Measurements from ENCODE around the gene BBS10. TPM values are rescaled to one million over a fixed set of nuclear protein-coding genes. Genes with fewer than 3 reads are reported as not detected.

BBS10 gene
- total RNA-seq (2011; cell fraction: chromatin; rRNA removed; ENCODE audit: low replicate concordance) = 2.8 and 10.1 TPM in 2 replicates
- total RNA-seq (2011; cell fraction: nucleolus; rRNA removed) = 3.0 and 3.3 TPM in 2 replicates
- total RNA-seq (2011; cell fraction: nucleoplasm; rRNA removed) = 5.6 and 11.4 TPM in 2 replicates
- total RNA-seq (2014; rRNA removed) = 4.6 and 4.7 TPM in 2 replicates
- 8.2 and 9.4 TPM in 2 replicates for total RNA-seq (2014; rRNA removed; fragmentation: Illumina TruSeq; extraction: Trizol)
- 6.8 and 7.3 TPM in 2 replicates for total RNA-seq (2015; rRNA removed; fragmentation: Illumina TruSeq; extraction: Trizol)
- 5.9 and 6.1 TPM in 2 replicates for total RNA-seq (2021)
- polyA plus RNA-seq (2011; rRNA removed) = 11.9 and 14.9 TPM in 2 replicates
- polyA plus RNA-seq (2011; cell fraction: cytosol; rRNA removed) = 1.7 and 4.6 TPM in 2 replicates
- 4.9 and 7.6 TPM in 2 replicates for polyA plus RNA-seq (2011; cell fraction: nucleus; rRNA removed)
- polyA plus RNA-seq (2012) = 4.8 and 5.1 TPM in 2 replicates
- 7.2 and 8.3 TPM in 2 replicates for polyA plus RNA-seq (2014; fragmentation: Illumina TruSeq; extraction: Trizol)
- polyA plus RNA-seq (2014; fragmentation: Nextera tagmentation; extraction: Ambion mirVana) = 1 to 10 TPM; 2.3 to 2.7 TPM
- 5.8 TPM in 2 replicates for polyA plus RNA-seq (2014; rRNA removed)
- polyA minus RNA-seq (2011; rRNA and poly(A)+ RNA removed) = 8.2 and 8.8 TPM in 2 replicates
- 3.1 and 3.5 TPM in 2 replicates for polyA minus RNA-seq (2011; cell fraction: cytosol; rRNA and poly(A)+ RNA removed)
- 3.9 and 9.2 TPM in 2 replicates for polyA minus RNA-seq (2011; cell fraction: nucleus; rRNA and poly(A)+ RNA removed)
- Bru-seq, nascent RNA = percentile 84 among the genes with signal in this experiment
- BruChase-seq, experiment 1, labeled RNA remaining after a 2-hour chase = percentile 83 among the genes with signal in this experiment
- percentile 86 among the genes with signal in this experiment for BruChase-seq, experiment 2, labeled RNA remaining after a 6-hour chase
- long read RNA-seq, experiment 1, transcript BBS10-201 (2 exons, 3,595 nt) = major isoform, 6 of 13 reads
- long read RNA-seq, experiment 1, partial matches to known transcripts = 0 of 13 reads
- long read RNA-seq, experiment 1, other reads (novel, unspliced or antisense) = 7 of 13 reads
- long read RNA-seq, experiment 2, partial matches to known transcripts = 0 of 7 reads
- long read RNA-seq, experiment 2, other reads (novel, unspliced or antisense) = 6 of 7 reads
- long read RNA-seq, experiment 3, partial matches to known transcripts = 0 of 3 reads
- long read RNA-seq, experiment 3, other reads (novel, unspliced or antisense) = 0 of 3 reads

DNA sequence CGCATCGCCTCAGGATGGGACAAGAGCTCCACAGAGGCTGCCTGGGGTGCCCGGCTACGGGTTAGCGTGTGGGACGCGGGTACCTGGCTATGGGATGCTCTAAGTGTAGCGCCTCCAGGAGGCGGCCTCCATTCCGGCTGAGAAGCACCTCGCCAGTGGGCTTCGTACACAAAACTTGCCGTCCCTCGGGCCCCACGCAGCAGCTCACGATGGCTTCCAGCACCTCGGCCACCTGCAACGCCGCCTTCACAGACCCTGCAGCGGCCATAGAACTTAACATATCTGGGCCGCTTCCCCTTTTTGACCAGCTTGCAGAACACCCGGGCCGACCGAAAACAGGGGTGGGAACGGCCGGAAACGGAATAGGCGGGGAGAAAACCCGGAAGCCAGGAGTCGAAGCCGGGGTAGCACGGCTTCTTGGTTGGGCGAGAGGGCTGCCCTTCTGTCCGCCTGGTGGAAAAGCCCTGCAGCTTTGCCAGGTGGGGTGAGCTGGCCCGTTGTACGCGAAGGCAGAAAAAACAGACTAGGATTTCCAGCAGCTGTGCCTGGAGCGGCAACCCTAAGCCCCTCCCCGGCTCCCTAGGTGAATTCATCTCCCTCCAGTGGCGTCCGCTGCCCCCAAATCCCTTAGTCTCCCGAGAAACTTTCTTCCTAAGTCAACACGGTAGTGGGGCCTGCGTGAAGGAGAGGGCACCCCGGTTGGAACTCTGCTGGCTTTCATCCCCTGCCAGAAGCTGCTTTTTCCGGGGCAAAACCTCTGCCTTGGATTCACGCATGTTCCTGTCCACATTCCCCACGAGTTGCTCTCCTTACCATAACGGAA, at the start of gene BBS10:
BBS10 (minus strand) TSS at position 337 of the 823 bp plus-strand sequence; CDS start at position 280, 57 bp downstream.
- TSS peak; percentile 97 for BruUV-seq (replicated peaks)
- Histone ChIP-seq H3K27me3 (ENCODE audit: control insufficient read depth in 2 of 2, insufficient read depth in 2 of 2, low read length in 2 of 2) (no peaks in the 10 kb centered on the region), H3K9me3 (replicated peaks; ENCODE audit: control insufficient read depth, insufficient read depth, low read depth, low read length) (no peaks in the 10 kb centered on the region), H3K4me3 (peak within 1 kb of the TSS; percentile 55), H3K9ac (ENCODE audit: insufficient read depth in 1 of 2, low read depth in 2 of 2, low read length in 2 of 2) (peak within 1 kb of the TSS; percentile 82 to 95), H3K9me1 (ENCODE audit: control insufficient read depth, insufficient read depth, low read length) (no peaks in the 10 kb centered on the region), H3K27ac (ENCODE audit: extremely low read depth, low read depth, low read length) (peak within 1 kb of the TSS; percentile 78), H3K36me3 (ENCODE audit: control insufficient read depth, insufficient read depth, low read length) (no peaks in the 10 kb centered on the region), H4K20me1 (replicated peaks; ENCODE audit: control insufficient read depth, insufficient read depth, low read length) (no peaks in the 10 kb centered on the region), H3K4me1 (replicated peaks in 1 of 2; ENCODE audit: control insufficient read depth in 2 of 2, insufficient read depth in 2 of 2, low read length in 2 of 2) (peaks cover 8 to 13% of the 10 kb centered on the region in 2 experiments; a peak in 4 of 5 replicates), H3K4me2 (ENCODE audit: insufficient read depth, low read length) (peak within 1 kb of the TSS; percentile 94), H3K79me2 (ENCODE audit: control insufficient read depth, insufficient read depth, low read length) (peaks cover 16% of the 10 kb centered on the region), H2AFZ (ENCODE audit: low read depth, low read length) (peak within 1 kb of the TSS; percentile 94)
- DNase-seq (ENCODE audit: extremely low read depth in 1 of 4, low spot score in 3 of 4) (peak; percentile 66 to 92 (median 78)), ATAC-seq (peak; percentile 98), FAIRE-seq (peak; percentile 79)
- ChIA-PET CTCF (ENCODE audit: low intra/inter-chr PET ratio) (no interaction called here), POLR2A (interaction anchor here (0.5 to 1.0 kb wide), 6 partner anchors 12 to 546 kb away, joined by 3 to 6 read pairs (median 4); no protein-coding TSS in a partner anchor)
- in situ Hi-C loops (cut with MboI) (loop anchor here (10.0 kb wide), 3 partner anchors 193 to 1023 kb away; no protein-coding TSS in a partner anchor), intact Hi-C loops (cut with micrococcal nuclease) (loop anchor here (1.0 to 10.0 kb wide), 5 partner anchors 41 to 863 kb away; partner anchors contain the start of genes GLIPR1 and NAP1L1)
- under 1% methylated on average over 48 of the region's 49 CpGs for WGBS (ENCODE audit: insufficient coverage, low coverage, missing lambda C conversion rate)
- no peak for TF ChIP-seq MTF1 (CRISPR knock-in tag; IDR thresholded peaks at IDR 0.05; ENCODE audit: borderline replicate concordance)
- no peak for TF ChIP-seq IRF2 (CRISPR knock-in tag; IDR thresholded peaks at IDR 0.05)
- TF ChIP-seq, protein P1, sequence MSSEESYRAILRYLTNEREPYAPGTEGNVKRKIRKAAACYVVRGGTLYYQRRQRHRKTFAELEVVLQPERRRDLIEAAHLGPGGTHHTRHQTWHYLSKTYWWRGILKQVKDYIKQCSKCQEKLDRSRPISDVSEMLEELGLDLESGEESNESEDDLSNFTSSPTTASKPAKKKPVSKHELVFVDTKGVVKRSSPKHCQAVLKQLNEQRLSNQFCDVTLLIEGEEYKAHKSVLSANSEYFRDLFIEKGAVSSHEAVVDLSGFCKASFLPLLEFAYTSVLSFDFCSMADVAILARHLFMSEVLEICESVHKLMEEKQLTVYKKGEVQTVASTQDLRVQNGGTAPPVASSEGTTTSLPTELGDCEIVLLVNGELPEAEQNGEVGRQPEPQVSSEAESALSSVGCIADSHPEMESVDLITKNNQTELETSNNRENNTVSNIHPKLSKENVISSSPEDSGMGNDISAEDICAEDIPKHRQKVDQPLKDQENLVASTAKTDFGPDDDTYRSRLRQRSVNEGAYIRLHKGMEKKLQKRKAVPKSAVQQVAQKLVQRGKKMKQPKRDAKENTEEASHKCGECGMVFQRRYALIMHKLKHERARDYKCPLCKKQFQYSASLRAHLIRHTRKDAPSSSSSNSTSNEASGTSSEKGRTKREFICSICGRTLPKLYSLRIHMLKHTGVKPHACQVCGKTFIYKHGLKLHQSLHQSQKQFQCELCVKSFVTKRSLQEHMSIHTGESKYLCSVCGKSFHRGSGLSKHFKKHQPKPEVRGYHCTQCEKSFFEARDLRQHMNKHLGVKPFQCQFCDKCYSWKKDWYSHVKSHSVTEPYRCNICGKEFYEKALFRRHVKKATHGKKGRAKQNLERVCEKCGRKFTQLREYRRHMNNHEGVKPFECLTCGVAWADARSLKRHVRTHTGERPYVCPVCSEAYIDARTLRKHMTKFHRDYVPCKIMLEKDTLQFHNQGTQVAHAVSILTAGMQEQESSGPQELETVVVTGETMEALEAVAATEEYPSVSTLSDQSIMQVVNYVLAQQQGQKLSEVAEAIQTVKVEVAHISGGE (CRISPR knock-in tag; IDR thresholded peaks at IDR 0.05) = peak; percentile 85 to 98 (median 97)
- TF ChIP-seq ARID2 (IDR thresholded peaks at IDR 0.05) = no peak
- TF ChIP-seq, protein P2, sequence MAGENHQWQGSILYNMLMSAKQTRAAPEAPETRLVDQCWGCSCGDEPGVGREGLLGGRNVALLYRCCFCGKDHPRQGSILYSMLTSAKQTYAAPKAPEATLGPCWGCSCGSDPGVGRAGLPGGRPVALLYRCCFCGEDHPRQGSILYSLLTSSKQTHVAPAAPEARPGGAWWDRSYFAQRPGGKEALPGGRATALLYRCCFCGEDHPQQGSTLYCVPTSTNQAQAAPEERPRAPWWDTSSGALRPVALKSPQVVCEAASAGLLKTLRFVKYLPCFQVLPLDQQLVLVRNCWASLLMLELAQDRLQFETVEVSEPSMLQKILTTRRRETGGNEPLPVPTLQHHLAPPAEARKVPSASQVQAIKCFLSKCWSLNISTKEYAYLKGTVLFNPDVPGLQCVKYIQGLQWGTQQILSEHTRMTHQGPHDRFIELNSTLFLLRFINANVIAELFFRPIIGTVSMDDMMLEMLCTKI (IDR thresholded peaks at IDR 0.05; ENCODE audit: partially characterized antibody) = no peak
- no peak for TF ChIP-seq ZNF583 (CRISPR knock-in tag; IDR thresholded peaks at IDR 0.05)
- TF ChIP-seq TOE1 (IDR thresholded peaks at IDR 0.05; ENCODE audit: borderline replicate concordance) = peak; percentile 71; the same call in 1 of the 2 replicates
- TF ChIP-seq TOE1 (CRISPR knock-in tag; IDR thresholded peaks at IDR 0.05; ENCODE audit: borderline replicate concordance, low read depth) = no peak
- TF ChIP-seq ZBTB7A (IDR thresholded peaks at IDR 0.05; ENCODE audit: borderline replicate concordance, control insufficient read depth, low read depth, low read length) = no peak
